GM18505 (cell line): Measurements from ENCODE around the gene DMKN.
"Not testable (repeated sequence)": the region's sequence is repeated elsewhere in the genome, so short reads cannot be mapped to it uniquely, and the experiment has no call there.

ENCODE experiments used
- ATAC-seq: cut with Tn5 transposase; IDR thresholded peaks from one replicate; pipeline ENCODE4 v1.9.1; 2021; ENCODE audit not compliant: unreplicated experiment
- POLR2A ChIP-seq: IDR thresholded peaks from 4 replicates; pipeline ENCODE4 v1.6.1; 2011; ENCODE audit warnings: borderline replicate concordance; ENCODE audit not compliant: insufficient read depth, insufficient read length; ENCODE audit errors: extremely low read depth

DMKN gene

DNA sequence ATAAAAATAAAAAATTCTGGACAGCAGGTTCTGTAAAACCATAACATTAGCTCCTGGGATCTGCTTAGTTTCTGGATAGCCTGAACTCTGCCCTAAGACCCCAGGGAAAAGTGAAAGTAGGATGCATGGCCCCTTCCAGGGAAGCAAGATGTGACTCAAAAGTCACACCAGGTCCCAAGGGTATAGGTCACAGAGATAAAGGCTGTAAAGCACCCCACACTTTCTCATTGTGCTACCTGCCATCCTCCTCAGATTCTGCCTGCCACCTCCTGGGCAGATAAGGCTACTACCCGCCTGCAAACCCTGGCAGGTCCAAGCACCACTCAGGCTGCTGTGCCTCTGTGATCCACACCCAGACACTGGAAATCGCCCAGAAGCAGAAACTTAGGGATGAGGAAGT is 44.8 kb downstream of the DMKN start:
- no peak for TF ChIP-seq POLR2A
- peak; percentile 55 for ATAC-seq

DNA sequence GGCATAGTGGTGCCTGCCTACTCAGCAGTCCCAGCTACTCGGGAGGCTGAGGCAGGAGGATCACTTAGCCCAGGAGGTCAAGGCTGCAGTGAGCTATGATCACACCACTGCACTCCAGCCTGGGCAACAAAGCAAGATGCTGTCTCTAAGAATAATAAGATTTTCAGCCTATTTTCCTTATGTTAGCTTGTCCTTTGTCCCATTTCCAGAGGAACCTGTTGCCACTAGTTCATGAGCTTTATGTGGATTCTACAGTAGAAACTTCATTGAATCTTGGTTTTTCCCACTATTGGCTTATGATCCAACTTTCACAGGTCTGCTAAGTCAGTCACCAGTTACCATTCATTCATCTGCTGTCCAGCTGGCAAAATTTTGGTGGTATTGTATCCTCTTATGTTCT is 47.2 kb downstream of the DMKN start:
- ATAC-seq, result no peak
- no peak for TF ChIP-seq POLR2A

GRCh38 chr19:35462956-35463355 is 50.5 kb downstream of the DMKN start:
- ATAC-seq, result peak; percentile 5

DNA sequence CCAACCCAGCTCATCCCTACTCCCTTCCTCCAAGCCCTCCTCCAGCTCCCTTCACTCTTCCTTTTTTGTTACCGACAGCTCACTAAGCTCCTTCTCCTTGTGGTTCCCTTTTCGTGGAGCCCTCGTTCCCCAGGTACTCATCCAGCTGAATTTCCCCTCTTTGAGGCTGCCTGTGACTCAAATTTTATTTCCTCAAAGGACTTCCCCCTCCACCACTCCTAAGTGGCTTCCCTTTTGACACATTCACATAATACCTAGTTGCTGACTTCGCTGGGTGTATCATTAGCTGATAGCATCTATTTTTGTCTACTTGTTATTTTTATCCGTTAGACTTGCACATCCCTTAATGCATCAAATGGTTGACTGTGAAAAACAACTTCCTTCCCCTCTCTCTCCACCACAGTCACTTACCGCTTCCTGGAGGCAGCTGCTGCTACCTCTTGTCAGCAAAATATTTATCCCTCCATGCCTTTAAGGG is 50.9 kb downstream of the DMKN start:
- no peak for TF ChIP-seq POLR2A
- peak; percentile 60 for ATAC-seq

DNA sequence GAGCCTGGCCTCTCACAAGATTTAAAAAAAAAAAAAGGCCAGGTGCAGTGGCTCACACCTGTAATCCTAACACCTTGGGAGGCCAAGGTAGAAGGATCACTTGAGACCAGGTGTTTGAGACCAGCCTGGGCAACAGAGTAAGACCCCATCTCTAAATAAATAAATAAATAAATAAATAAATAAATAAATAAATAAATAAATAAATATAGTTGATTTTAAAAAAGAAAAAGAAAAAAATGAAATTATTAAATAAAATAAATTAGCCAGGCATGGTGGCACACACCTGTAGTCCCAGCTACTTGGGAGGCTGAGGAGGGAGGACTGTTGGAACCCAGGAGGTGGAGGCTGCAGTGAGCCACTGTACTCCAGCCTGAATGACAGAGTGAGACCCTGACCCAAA is 51.7 kb downstream of the DMKN start:
- ATAC-seq, result not testable (repeated sequence)

- no peak for ATAC-seq
- no peak for TF ChIP-seq POLR2A
These were observed 52.4 kb downstream of the DMKN start for GRCh38 chr19:35461060-35461459.

GRCh38 chr19:35460608-35461007 is 52.8 kb downstream of the DMKN start:
- no peak for TF ChIP-seq POLR2A
- ATAC-seq, result no peak

GRCh38 chr19:35459414-35460082 is 53.9 kb downstream of the DMKN start:
- no peak for ATAC-seq
- TF ChIP-seq POLR2A, result no peak

DNA sequence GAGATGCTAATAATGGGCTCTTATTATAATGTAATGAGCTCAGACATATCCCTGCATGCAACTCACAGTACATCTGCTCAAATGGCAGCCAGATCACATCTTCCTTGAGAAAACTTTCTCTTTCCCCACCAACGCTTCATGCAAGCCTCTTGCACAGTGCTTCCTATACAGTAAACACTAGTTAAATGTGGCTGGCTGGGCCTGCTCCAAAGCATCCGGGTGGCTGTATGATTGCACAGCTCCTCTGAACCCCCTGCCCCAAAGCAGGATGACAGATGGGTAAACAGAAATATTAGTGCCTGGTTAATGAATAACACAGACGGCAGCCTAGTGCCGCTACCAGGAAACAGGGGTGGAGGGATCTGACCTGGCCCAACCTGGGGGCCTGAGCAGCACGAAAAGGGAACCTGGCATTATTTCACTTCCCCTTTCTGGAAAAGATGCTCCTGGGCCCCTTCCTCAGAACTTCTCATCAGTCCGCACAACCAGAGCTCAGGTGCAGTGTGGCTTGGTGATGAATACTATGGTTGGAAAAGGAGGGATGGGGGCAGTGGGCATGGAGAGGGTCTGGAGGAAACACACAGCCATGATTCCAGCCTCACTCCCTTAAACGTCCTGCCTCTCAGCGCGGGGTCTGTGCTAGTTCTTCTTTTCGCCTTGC is 54.6 kb downstream of the DMKN start:
- no peak for ATAC-seq
- peak; percentile 38 for TF ChIP-seq POLR2A

DNA sequence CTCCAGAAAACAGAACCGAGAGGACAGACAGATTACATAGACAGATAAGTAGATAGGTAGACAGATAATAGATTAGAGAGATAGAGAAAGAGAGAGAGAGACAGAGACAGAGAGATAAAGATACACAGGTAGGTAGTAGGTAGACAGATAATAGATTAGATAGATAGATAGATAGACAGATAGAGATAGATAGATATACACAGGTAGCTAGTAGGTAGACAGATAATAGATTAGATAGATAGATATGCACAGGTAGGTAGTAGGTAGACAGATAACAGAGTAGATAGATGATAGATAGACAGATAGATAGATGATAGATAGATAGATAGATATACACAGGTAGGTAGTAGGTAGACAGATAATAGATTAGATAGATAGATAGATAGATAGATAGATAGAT is 55.3 kb downstream of the DMKN start:
- TF ChIP-seq POLR2A, result no peak

GRCh38 chr19:35457173-35457572 is 56.3 kb downstream of the DMKN start:
- no peak for ATAC-seq
- TF ChIP-seq POLR2A, result peak; percentile 44

More for the DNA sequence above, 55.3 kb downstream of the DMKN start:
- ATAC-seq, result no peak

- ATAC-seq, result no peak
- no peak for TF ChIP-seq POLR2A
These were observed 57.7 kb downstream of the DMKN start for GRCh38 chr19:35455616-35456201.

GRCh38 chr19:35454663-35455062 is 58.8 kb downstream of the DMKN start:
- no peak for ATAC-seq

DNA sequence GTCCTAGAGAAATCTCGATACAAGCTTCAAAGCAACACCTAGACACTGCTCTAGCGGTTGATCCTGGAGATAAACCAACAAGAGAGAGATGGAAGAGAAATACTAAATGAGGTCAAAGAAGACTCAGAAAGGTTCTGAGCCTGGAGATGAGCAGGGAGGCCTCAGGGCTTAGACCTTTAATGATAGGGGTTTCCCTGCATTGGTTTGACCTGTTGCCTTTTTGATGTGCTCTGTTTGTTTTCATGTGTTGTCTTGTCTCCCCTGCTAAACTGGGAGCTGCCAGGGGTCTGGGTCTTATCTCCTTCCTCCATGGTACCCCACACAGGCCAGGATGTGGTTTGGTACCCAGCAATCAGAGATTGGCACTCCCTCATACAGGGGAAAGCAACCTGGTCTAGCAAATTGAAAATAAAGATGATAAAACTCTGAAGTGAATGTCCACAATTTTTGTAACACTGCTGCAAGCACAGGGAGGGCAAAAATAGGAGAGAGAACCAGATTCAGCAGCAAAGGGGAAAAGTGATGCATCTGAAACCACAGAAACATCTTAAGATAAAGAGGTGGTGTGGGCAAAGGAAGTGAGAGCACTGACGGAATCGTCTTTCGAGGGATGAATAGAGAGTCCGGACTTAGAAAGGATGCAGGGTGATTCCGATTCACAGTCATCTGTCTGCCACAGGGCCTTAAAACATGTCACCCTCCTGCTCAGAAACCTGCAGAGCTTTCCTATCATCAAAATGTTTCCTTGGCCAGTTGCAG is 61.9 kb downstream of the DMKN start:
- ATAC-seq, result no peak
- TF ChIP-seq POLR2A, result no peak

More at GRCh38 chr19:35454663-35455062, 58.8 kb downstream of the DMKN start:
- TF ChIP-seq POLR2A, result no peak

GRCh38 chr19:35449359-35450043 is 63.9 kb downstream of the DMKN start:
- no peak for TF ChIP-seq POLR2A
- ATAC-seq, result no peak
